WTC11 (cell line): ENCODE measurements around the gene CUL1. TPM values are rescaled to one million over a fixed set of nuclear protein-coding genes. Genes with fewer than 3 reads are reported as not detected.

Experiments used
- ATAC-seq: fragments of 200-7000 bp; cut with Tn5 transposase; 2 replicates; pipeline ENCODE4 v1.10.0; 2021; ENCODE audit warnings: mild to moderate bottlenecking, moderate library complexity
- CTCF ChIA-PET: fragments of 300-600 bp; sonication (Branson Sonifier 250); formaldehyde crosslinking; loops from one replicate; lab custom pipeline; 2021; ENCODE audit warnings: antibody characterized with exemption; lab: Charles Lee
- POLR2A ChIA-PET: fragments of 350-600 bp; sonication (Branson Sonifier 250); formaldehyde crosslinking; loops from one replicate; lab custom pipeline; 2021; ENCODE audit warnings: antibody characterized with exemption; lab: Charles Lee
- DNase-seq: peaks from one replicate; pipeline ENCODE4 v3.0.0; 2021; ENCODE audit warnings: low spot score
- H3K27ac Mint-ChIP-seq: 2 replicates; pipeline ENCODE4 v1.8.0; 2021; ENCODE audit warnings: mixed read lengths
- H3K27me3 Mint-ChIP-seq: 2 replicates; pipeline ENCODE4 v1.8.0; 2021; ENCODE audit warnings: low read depth, mild to moderate bottlenecking, moderate library complexity, mixed read lengths
- H3K36me3 Mint-ChIP-seq: 2 replicates; pipeline ENCODE4 v1.8.0; 2021; ENCODE audit warnings: mixed read lengths
- H3K4me1 Mint-ChIP-seq: 2 replicates; pipeline ENCODE4 v1.8.0; 2022; ENCODE audit warnings: mixed read lengths
- H3K4me3 Mint-ChIP-seq: 2 replicates; pipeline ENCODE4 v1.8.0; 2021; ENCODE audit warnings: mild to moderate bottlenecking, moderate library complexity, mixed read lengths
- H3K9me3 Mint-ChIP-seq: 2 replicates; pipeline ENCODE4 v1.8.0; 2021; ENCODE audit warnings: mixed read lengths
- AR ChIP-seq: fragments of 250-450 bp; sonication (Bioruptor Pico); IDR thresholded peaks from 2 replicates; pipeline ENCODE4 v1.9.0; 2021; ENCODE audit warnings: mild to moderate bottlenecking
- E2F5 ChIP-seq: sonication (generic); formaldehyde crosslinking; IDR thresholded peaks from 2 replicates; pipeline ENCODE4 v1.8.1; 2022; ENCODE audit warnings: mild to moderate bottlenecking, moderate library complexity, missing genetic modification reagents
- EMX1 ChIP-seq: fragments of 250-450 bp; sonication (Bioruptor Pico); IDR thresholded peaks from 2 replicates; pipeline ENCODE4 v1.8.0; 2021; ENCODE audit warnings: mild to moderate bottlenecking
- HMGXB4 ChIP-seq: sonication (generic); formaldehyde crosslinking; IDR thresholded peaks from 2 replicates; pipeline ENCODE4 v1.8.1; 2023; ENCODE audit warnings: mild to moderate bottlenecking, moderate library complexity, missing genetic modification reagents
- MLX ChIP-seq: sonication (generic); formaldehyde crosslinking; IDR thresholded peaks from 2 replicates; pipeline ENCODE4 v1.8.1; 2023; ENCODE audit warnings: mild to moderate bottlenecking, missing genetic modification reagents, moderate library complexity
- MYBL2 ChIP-seq: sonication (generic); formaldehyde crosslinking; IDR thresholded peaks from 2 replicates; pipeline ENCODE4 v1.8.1; 2023; ENCODE audit warnings: mild to moderate bottlenecking, moderate library complexity, missing genetic modification reagents
- NR3C1 ChIP-seq: sonication (generic); formaldehyde crosslinking; conservative IDR thresholded peaks from 2 replicates; pipeline ENCODE4 v1.8.1; 2023; ENCODE audit warnings: low read depth, mild to moderate bottlenecking, missing genetic modification reagents
- PREB ChIP-seq: sonication (generic); formaldehyde crosslinking; IDR thresholded peaks from 2 replicates; pipeline ENCODE4 v1.8.1; 2022; ENCODE audit warnings: mild to moderate bottlenecking, missing genetic modification reagents, moderate library complexity, borderline replicate concordance
- TEAD1 ChIP-seq: sonication (generic); formaldehyde crosslinking; IDR thresholded peaks from 2 replicates; pipeline ENCODE4 v1.8.0; 2022; ENCODE audit warnings: mild to moderate bottlenecking, missing genetic modification reagents
- ZNF263 ChIP-seq: sonication (generic); formaldehyde crosslinking; IDR thresholded peaks from 2 replicates; pipeline ENCODE4 v1.8.1; 2022; ENCODE audit warnings: low read depth, mild to moderate bottlenecking, moderate library complexity, missing genetic modification reagents
- ZNF281 ChIP-seq: sonication (generic); formaldehyde crosslinking; IDR thresholded peaks from 2 replicates; pipeline ENCODE4 v1.8.0; 2023; ENCODE audit warnings: mild to moderate bottlenecking, missing genetic modification reagents
- ZNF512 ChIP-seq: sonication (generic); formaldehyde crosslinking; IDR thresholded peaks from 2 replicates; pipeline ENCODE4 v1.8.1; 2022; ENCODE audit warnings: missing genetic modification reagents, borderline replicate concordance
- ZNF671 ChIP-seq: fragments of 250-450 bp; sonication (Bioruptor Pico); IDR thresholded peaks from 2 replicates; pipeline ENCODE4 v1.8.0; 2021; ENCODE audit warnings: mild to moderate bottlenecking
- total RNA-seq: library from RNA; stranded (reverse); gene quantifications from 3 replicates; pipeline ENCODE4 v1.2.3, GENCODE V29; 2021
- TF ChIP-seq, protein P1 (sequence below): sonication (generic); formaldehyde crosslinking; IDR thresholded peaks from 2 replicates; pipeline ENCODE4 v1.8.1; 2023; ENCODE audit warnings: mild to moderate bottlenecking, missing genetic modification reagents
- TF ChIP-seq, protein P2 (sequence below): fragments of 250-450 bp; sonication (Bioruptor Pico); IDR thresholded peaks from 2 replicates; pipeline ENCODE4 v1.9.0; 2021; ENCODE audit warnings: mild to moderate bottlenecking
- TF ChIP-seq, protein P3 (sequence below): fragments of 250-450 bp; sonication (Bioruptor Pico); IDR thresholded peaks from 2 replicates; pipeline ENCODE4 v2.1.2; 2022; ENCODE audit warnings: mild to moderate bottlenecking, moderate library complexity

Gene CUL1
- total RNA-seq, 1 experiment from 2014 or later = 50.5 TPM

DNA sequence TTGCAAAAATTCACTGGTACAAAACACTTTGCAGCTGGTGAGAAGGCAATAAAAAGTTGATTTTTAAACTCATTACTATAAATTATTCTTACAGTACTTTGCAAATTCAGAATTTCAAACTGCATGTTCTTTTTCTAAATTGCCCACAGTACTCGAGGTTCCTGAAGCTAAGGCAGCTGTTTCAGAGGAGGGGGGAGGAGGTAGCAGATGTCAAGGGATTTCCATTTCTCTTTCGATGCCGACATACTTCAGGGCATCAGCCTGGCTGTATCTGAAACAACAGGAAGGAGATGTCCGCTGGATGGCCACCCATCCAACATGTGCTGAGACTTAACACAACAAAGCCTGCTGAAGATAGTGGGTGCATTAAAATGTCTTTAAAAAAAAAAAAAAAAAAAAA is 108.7 kb downstream of the CUL1 start:
- DNase-seq (no peak), ATAC-seq (no peak)
- POLR2A ChIA-PET = no interaction called here
- H3K4me1 Mint-ChIP-seq = peaks cover 16% of the 10 kb centered on the region
- peaks cover 41% of the 10 kb centered on the region for H3K36me3 Mint-ChIP-seq
- no peak for TF ChIP-seq MLX (CRISPR knock-in tag)
- no peak for TF ChIP-seq EMX1 (CRISPR knock-in tag)
- TF ChIP-seq ZNF263 = no peak
- TF ChIP-seq, protein P1, sequence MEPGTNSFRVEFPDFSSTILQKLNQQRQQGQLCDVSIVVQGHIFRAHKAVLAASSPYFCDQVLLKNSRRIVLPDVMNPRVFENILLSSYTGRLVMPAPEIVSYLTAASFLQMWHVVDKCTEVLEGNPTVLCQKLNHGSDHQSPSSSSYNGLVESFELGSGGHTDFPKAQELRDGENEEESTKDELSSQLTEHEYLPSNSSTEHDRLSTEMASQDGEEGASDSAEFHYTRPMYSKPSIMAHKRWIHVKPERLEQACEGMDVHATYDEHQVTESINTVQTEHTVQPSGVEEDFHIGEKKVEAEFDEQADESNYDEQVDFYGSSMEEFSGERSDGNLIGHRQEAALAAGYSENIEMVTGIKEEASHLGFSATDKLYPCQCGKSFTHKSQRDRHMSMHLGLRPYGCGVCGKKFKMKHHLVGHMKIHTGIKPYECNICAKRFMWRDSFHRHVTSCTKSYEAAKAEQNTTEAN = no peak
- no peak for TF ChIP-seq PREB
- TF ChIP-seq NR3C1 (CRISPR knock-in tag) = no peak
- TF ChIP-seq ZNF671 (CRISPR knock-in tag) = no peak
- no peak overlapping the region for H3K4me3 Mint-ChIP-seq
- no peak overlapping the region for H3K27ac Mint-ChIP-seq
- no peaks in the 10 kb centered on the region for H3K27me3 Mint-ChIP-seq
- CTCF ChIA-PET = no interaction called here
- no peaks in the 10 kb centered on the region for H3K9me3 Mint-ChIP-seq

DNA sequence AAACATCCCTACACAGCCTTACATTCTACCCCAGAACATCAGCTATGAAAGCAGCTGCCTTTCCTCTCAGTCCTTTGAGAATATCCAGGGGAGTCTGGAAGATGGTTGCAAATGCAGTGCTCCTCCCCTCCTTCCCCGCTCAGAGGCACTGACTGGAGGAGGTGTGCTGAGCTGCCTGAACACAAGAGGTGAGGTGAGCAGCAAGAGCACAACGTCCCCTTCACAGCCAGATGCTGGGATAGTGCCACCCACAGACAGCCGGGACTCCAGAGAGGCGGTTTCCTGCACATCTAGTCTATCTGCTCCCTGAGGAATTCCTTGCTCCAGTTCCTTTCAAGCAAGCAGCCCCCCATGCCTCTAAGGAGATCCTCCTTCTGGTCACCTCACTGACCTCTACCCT is 111.2 kb downstream of the CUL1 start:
- POLR2A ChIA-PET = no interaction called here
- Mint-ChIP-seq H3K36me3 (peaks cover 50% of the 10 kb centered on the region), H3K4me1 (peaks cover 16% of the 10 kb centered on the region), H3K27ac (peak overlapping the region; percentile 85), H3K4me3 (no peak overlapping the region), H3K9me3 (no peaks in the 10 kb centered on the region), H3K27me3 (no peaks in the 10 kb centered on the region)
- DNase-seq (peak; percentile 37), ATAC-seq (peak; percentile 91)
- CTCF ChIA-PET = interaction anchor here (1.1 to 2.9 kb wide), 3 partner anchors 153 to 545 kb away, joined by 3 to 9 read pairs (median 8); no protein-coding TSS in a partner anchor
- TF ChIP-seq ZNF512 (no peak), TEAD1 (no peak; the same call in 1 of the 2 replicates)
- TF ChIP-seq, protein P2, sequence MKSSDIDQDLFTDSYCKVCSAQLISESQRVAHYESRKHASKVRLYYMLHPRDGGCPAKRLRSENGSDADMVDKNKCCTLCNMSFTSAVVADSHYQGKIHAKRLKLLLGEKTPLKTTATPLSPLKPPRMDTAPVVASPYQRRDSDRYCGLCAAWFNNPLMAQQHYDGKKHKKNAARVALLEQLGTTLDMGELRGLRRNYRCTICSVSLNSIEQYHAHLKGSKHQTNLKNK (CRISPR knock-in tag) = 0 out of 2 replicates have a peak, but pooled peaks have one; percentile 15

- Mint-ChIP-seq H3K4me1 (peaks cover 16% of the 10 kb centered on the region), H3K27ac (no peak overlapping the region), H3K9me3 (no peaks in the 10 kb centered on the region), H3K36me3 (peaks cover 54% of the 10 kb centered on the region), H3K4me3 (no peak overlapping the region), H3K27me3 (no peaks in the 10 kb centered on the region)
- ChIA-PET CTCF (interaction anchor here (2.9 kb wide), 1 partner anchor 155 kb away, joined by 9 read pairs; no protein-coding TSS in a partner anchor), POLR2A (no interaction called here)
- DNase-seq (no peak), ATAC-seq (no peak)
- TF ChIP-seq AR (CRISPR knock-in tag) = no peak
- no peak for TF ChIP-seq HMGXB4 (CRISPR knock-in tag)
- TF ChIP-seq E2F5 = no peak
- TF ChIP-seq, protein P3, sequence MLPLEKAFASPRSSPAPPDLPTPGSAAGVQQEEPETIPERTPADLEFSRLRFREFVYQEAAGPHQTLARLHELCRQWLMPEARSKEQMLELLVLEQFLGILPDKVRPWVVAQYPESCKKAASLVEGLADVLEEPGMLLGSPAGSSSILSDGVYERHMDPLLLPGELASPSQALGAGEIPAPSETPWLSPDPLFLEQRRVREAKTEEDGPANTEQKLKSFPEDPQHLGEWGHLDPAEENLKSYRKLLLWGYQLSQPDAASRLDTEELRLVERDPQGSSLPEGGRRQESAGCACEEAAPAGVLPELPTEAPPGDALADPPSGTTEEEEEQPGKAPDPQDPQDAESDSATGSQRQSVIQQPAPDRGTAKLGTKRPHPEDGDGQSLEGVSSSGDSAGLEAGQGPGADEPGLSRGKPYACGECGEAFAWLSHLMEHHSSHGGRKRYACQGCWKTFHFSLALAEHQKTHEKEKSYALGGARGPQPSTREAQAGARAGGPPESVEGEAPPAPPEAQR (CRISPR knock-in tag) = no peak
- TF ChIP-seq MYBL2 = no peak
- TF ChIP-seq ZNF281 = no peak
These were observed 113.2 kb downstream of the CUL1 start for GRCh38 chr7:148811892-148812291.
